Body of pancreas (tissue), 4 donors: ENCODE data around the gene SEC23IP. TPM values are rescaled to one million over a fixed set of nuclear protein-coding genes. Genes with fewer than 3 reads are reported as not detected.

ENCODE experiments used
- ATAC-seq: fragments of 150-250 bp; one replicate; pipeline ENCODE4 v1.9.1; 2016
- DNase-seq, 4 donors: peaks; one replicate each; pipeline ENCODE4 v3.0.0-alpha.2; 2019
- H3K27ac ChIP-seq, 4 donors: fragments of 200-600 bp; sonication (generic); 1 replicate in 3 of 4; 2 replicates in 1 of 4; pipeline versions ENCODE4 v1.5.1 to v1.6.1; 2016 to 2019; ENCODE audit warnings: mild to moderate bottlenecking in 1 of 4, mixed read lengths in 1 of 4, moderate library complexity in 1 of 4
- H3K27me3 ChIP-seq, 2 donors: fragments of 200-600 bp; sonication (generic); one replicate each; pipeline ENCODE4 v1.6.0; 2016; ENCODE audit warnings: mild to moderate bottlenecking in 1 of 2
- H3K36me3 ChIP-seq, 2 donors: fragments of 200-600 bp; sonication (generic); replicated peaks in 1 of 2; 2 replicates each; pipeline ENCODE4 v1.5.1; 2016; ENCODE audit warnings: low read depth in 2 of 2; ENCODE audit not compliant: insufficient read depth in 1 of 2
- H3K4me1 ChIP-seq: fragments of 200-600 bp; sonication (generic); one replicate; pipeline ENCODE4 v1.6.0; 2016
- H3K4me3 ChIP-seq, 2 donors: fragments of 200-600 bp; sonication (generic); 1 replicate in 1 of 2; 2 replicates in 1 of 2; pipeline ENCODE4 v1.5.1; 2016 to 2019
- H3K9me3 ChIP-seq, 3 donors: fragments of 200-600 bp; sonication (generic); 1 replicate in 2 of 3; 2 replicates in 1 of 3; pipeline ENCODE4 v1.5.1; 2016
- CTCF ChIP-seq, 7 experiments: fragments of 450-650 bp in 4 of 7; fragments of 200-600 bp in 3 of 7; sonication (generic) in 3 of 7; IDR thresholded peaks; one replicate each; pipeline ENCODE4 v1.5.1; 2016 to 2019; ENCODE audit warnings: antibody characterized with exemption in 7 of 7
- POLR2A ChIP-seq, 3 donors: fragments of 450-650 bp; IDR thresholded peaks; one replicate each; pipeline ENCODE4 v1.6.1; 2016; ENCODE audit warnings: antibody characterized with exemption in 3 of 3, mild to moderate bottlenecking in 2 of 3
- WGBS, 2 donors: methylation state at CpG; one replicate each; pipeline ENCODE4 v1.1.5; 2017; 5-methylcytosine and 5-hydroxymethylcytosine counted together
- intact Hi-C: fragments of 100-400 bp; cut with DNase I; formaldehyde crosslinking; loops from one replicate; pipeline ENCODE4 v1.15.1; 2023
- total RNA-seq, 2 donors: library from RNA; depleted of rRNA; stranded (reverse); fragments of >200 nt; gene quantifications; one replicate each; pipeline ENCODE4 v1.1.0, GENCODE V29; 2016

The SEC23IP gene
- total RNA-seq, 2 donors from 2014 or later, result 10.1 to 24.1 TPM

DNA sequence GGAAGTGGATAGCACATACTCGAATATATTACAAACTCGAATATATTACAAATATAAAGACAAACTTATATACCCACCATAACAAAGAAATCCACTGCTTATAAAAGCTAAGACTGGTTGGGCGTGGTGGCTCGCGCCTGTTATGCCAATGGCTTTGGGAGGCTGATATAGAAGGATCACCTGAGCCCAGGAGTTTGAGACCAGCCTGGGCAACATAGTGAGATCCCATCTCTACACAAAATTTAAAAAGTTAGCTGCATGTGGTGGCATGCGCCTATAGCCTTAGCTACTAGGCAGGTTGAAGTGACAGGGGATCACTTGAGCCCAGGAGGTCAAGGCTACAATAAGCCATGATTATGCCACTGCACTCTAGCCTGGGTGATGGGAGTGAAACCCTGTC is 40.3 kb upstream of the SEC23IP start:
- WGBS, 2 donors, result 83 to 93% methylated on average over 6 of the region's 6 CpGs
- no peak for TF ChIP-seq CTCF (IDR thresholded peaks at IDR 0.05)
- TF ChIP-seq POLR2A (IDR thresholded peaks at IDR 0.05), result no peak
- H3K36me3 ChIP-seq, result peaks cover 6 to 16% of the 10 kb centered on the region in 2 donors
- no peak overlapping the region for H3K4me3 ChIP-seq
- H3K4me1 ChIP-seq, result peaks cover 10% of the 10 kb centered on the region
- H3K9me3 ChIP-seq, result no peaks in the 10 kb centered on the region
- H3K27ac ChIP-seq, result no peak overlapping the region
- no peaks in the 10 kb centered on the region for H3K27me3 ChIP-seq
- no peak for DNase-seq
- intact Hi-C loops, result no loop called here
- ATAC-seq, result no peak

- peak; percentile 21 for ATAC-seq
- intact Hi-C loops, result no loop called here
Measured at GRCh38 chr10:119852822-119853221, 39.7 kb upstream of the SEC23IP start.

GRCh38 chr10:119853574-119853973 is 39.0 kb upstream of the SEC23IP start:
- Histone ChIP-seq H3K4me3 (no peak overlapping the region), H3K4me1 (peaks cover 10% of the 10 kb centered on the region), H3K27me3 (no peaks in the 10 kb centered on the region), H3K36me3 (peaks cover 6 to 13% of the 10 kb centered on the region in 2 donors), H3K9me3 (no peaks in the 10 kb centered on the region), H3K27ac (no peak overlapping the region)
- no peak for DNase-seq
- WGBS, 2 donors, result 81 to 100% methylated on average over 1 of the region's 1 CpG
- ATAC-seq, result no peak
- TF ChIP-seq POLR2A (IDR thresholded peaks at IDR 0.05) (no peak), CTCF (IDR thresholded peaks at IDR 0.05) (no peak)
- intact Hi-C loops, result no loop called here

More at GRCh38 chr10:119852822-119853221, 39.7 kb upstream of the SEC23IP start:
- Histone ChIP-seq H3K36me3 (peaks cover 6 to 13% of the 10 kb centered on the region in 2 donors), H3K27me3 (no peaks in the 10 kb centered on the region), H3K27ac (no peak overlapping the region), H3K9me3 (no peaks in the 10 kb centered on the region), H3K4me3 (no peak overlapping the region), H3K4me1 (peaks cover 10% of the 10 kb centered on the region)
- WGBS, 2 donors, result 49 to 64% methylated on average over 6 of the region's 6 CpGs
- TF ChIP-seq CTCF (IDR thresholded peaks at IDR 0.05), result no peak
- TF ChIP-seq POLR2A (IDR thresholded peaks at IDR 0.05), result no peak
- DNase-seq, result peak in 1 of 4 donors; percentile 21

GRCh38 chr10:119858063-119858462 is 34.5 kb upstream of the SEC23IP start:
- no peak overlapping the region for H3K27ac ChIP-seq
- H3K4me1 ChIP-seq, result peaks cover 8% of the 10 kb centered on the region
- H3K36me3 ChIP-seq, result peaks cover 6 to 9% of the 10 kb centered on the region in 2 donors
- DNase-seq (no peak), ATAC-seq (no peak)
- no peaks in the 10 kb centered on the region for H3K27me3 ChIP-seq
- 37 to 69% methylated on average over 1 of the region's 1 CpG for WGBS, 2 donors
- TF ChIP-seq POLR2A (IDR thresholded peaks at IDR 0.05), result no peak
- TF ChIP-seq CTCF (IDR thresholded peaks at IDR 0.05), result no peak
- H3K4me3 ChIP-seq, result no peak overlapping the region
- intact Hi-C loops, result no loop called here
- no peaks in the 10 kb centered on the region for H3K9me3 ChIP-seq
